ENCODE results near the gene SKI.

The SKI gene

DNA sequence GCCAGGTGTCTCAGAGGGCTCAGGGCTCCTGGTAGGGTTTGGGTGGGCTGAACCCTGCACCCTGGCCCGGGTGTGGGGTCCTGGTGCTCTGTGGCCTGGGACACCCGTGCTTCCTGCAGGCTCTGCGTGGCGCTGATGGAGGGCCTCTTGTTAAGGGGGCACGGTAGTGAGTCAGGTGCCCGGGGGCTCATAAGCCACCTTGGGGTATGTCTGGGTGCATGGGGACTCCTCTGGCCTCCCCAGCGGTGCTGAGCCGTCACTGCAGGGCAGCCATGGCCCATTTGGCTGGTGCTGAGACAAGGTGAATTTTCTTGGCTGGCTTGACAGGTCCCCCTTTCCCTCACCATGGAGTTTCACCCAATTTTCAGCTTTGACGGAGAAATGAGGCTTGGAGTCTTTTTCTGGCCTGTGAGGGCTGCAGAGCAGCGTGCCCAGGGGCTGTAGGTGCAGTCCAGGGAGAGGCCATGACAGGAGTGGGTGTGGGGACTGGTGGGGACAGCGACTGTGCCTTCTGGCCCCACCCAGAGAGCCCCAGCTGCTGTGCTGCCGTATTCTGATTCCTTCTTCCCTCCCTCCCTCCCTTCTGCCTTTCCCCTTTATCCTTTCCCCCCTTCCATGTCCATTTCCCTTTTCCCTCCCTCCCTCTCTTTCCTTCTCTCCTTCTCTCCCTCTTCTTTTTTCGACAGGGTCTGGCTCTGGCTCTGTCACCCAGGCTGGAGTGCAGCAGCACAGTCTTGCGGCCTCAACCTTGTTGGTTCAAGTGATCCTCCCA, 40.4 kb downstream of the SKI start:
- no peak overlapping the region for H3K27ac ChIP-seq (ENCODE audit: low read depth, low read length, severe bottlenecking)
- H3K4me1 ChIP-seq (ENCODE audit: control insufficient read depth, insufficient read depth, low read length, poor library complexity, severe bottlenecking): peaks cover 40% of the 10 kb centered on the region

DNA sequence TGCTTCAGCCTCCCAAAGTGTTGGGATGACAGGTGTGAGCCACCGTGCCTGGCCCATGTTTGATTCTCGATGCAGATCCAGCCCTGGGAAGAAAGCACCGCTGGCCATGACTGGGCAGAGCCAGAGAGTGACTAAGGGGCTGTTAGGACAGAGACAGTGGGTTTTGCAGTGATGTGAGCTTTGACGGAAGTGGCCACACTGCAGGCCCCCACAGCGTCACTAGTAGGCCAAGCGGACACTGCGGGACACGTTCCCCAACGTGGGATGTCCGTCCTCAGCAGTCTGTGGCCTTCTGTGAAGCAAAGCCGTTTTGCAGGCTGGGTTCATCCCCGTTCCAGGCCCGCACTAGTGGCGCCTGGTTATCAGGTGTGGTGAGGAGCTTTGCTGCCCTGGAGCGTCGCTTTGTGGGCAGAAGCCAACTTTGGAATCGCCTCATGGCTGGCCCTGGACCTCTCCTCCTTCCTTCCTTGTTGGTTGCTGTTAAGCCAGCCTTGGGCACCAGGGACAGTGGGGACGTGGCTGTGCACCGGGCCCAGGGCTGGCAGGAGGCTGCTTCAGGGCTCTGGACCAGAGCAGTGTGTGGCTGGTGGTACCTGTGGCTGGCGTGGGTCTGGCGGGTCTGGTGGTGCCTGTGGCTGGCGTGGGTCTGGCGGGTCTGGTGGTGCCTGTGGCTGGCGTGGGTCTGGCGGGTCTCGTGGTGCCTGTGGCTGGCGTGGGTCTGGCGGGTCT, 41.2 kb downstream of the SKI start:
- peaks cover 27% of the 10 kb centered on the region for H3K36me3 ChIP-seq (ENCODE audit: control insufficient read depth, insufficient read depth, low read length)
- 94 to 97% methylated on average over 17 to 20 of the region's 28 CpGs for WGBS, 2 experiments (ENCODE audit: insufficient coverage in 2 of 2)
- peaks cover 40% of the 10 kb centered on the region for H3K4me1 ChIP-seq (ENCODE audit: control insufficient read depth, insufficient read depth, low read length, poor library complexity, severe bottlenecking)
- no peak overlapping the region for H3K27ac ChIP-seq (ENCODE audit: low read depth, low read length, severe bottlenecking)
- H3K9me3 ChIP-seq (ENCODE audit: control insufficient read depth, low read length): no peaks in the 10 kb centered on the region
- no peak overlapping the region for H3K4me3 ChIP-seq (ENCODE audit: extremely low read depth, insufficient read depth, low read length, poor library complexity, severe bottlenecking)

More for the DNA sequence above, 40.4 kb downstream of the SKI start:
- 91 to 96% methylated on average over 6 to 11 of the region's 14 CpGs for WGBS, 2 experiments (ENCODE audit: insufficient coverage in 2 of 2)
- H3K9me3 ChIP-seq (ENCODE audit: control insufficient read depth, low read length): no peaks in the 10 kb centered on the region
- no peak overlapping the region for H3K4me3 ChIP-seq (ENCODE audit: extremely low read depth, insufficient read depth, low read length, poor library complexity, severe bottlenecking)
- H3K36me3 ChIP-seq (ENCODE audit: control insufficient read depth, insufficient read depth, low read length): peaks cover 18% of the 10 kb centered on the region

DNA sequence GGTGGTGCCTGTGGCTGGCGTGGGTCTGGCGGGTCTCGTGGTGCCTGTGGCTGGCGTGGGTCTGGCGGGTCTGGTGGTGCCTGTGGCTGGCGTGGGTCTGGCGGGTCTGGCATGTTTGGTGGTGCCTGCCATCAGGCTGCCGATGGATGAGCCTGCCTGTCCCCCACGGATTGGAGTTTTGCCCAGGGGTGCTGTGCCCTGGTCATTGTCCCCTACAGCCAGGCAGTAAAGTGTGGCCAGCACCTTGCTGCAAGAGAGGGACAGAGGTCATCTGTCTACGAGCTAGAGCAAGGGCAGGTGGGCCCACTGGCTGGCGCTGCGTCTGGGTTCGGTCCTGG, 41.8 kb downstream of the SKI start:
- WGBS, 2 experiments (ENCODE audit: insufficient coverage in 2 of 2): 97% methylated on average over 9 to 10 of the region's 13 CpGs

DNA sequence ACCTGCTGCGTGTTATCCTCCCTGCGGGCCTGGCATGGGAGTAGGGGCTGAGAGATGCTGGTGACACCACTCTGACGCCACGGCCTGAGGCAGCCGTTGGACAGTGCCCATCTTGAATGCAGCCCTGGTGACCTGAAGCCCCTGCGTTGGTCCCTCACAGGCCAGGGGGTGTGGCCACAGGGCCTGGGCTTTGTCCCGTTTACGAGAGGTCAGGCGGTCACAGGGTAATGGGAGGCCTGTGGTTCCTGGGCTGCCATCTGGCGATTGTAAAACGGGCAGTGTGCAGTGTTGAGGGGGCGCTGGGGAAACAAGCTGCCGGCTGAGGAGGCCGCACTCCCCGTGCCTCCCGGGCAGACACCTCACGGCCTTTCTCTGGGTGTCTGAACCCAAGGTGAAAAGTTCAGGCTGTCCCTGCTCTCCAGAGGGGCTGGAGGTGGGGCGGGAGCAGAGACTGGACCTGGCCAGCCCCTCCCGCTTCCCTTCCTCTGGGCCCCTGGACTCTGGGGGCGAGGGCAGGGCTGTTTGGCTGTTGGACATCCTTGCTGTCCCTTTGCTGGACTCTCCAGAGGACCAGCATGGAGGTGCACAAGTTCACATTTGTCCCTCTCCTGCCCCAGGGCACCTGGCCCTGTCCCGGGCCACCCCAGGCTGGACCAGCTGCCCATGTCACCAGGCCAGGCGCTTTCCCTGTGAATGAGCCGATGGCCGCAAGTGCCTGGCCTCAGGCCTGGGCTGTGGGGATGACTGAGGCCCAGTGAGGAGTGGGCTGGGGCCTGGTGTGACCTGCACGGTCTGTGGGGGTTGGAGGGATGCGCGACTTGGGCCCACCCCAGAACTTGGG, 42.4 kb downstream of the SKI start:
- H3K4me3 ChIP-seq (ENCODE audit: extremely low read depth, insufficient read depth, low read length, poor library complexity, severe bottlenecking): no peak overlapping the region
- H3K27ac ChIP-seq (ENCODE audit: low read depth, low read length, severe bottlenecking): peak overlapping the region; percentile 79
- no peaks in the 10 kb centered on the region for H3K9me3 ChIP-seq (ENCODE audit: control insufficient read depth, low read length)
- peaks cover 44% of the 10 kb centered on the region for H3K4me1 ChIP-seq (ENCODE audit: control insufficient read depth, insufficient read depth, low read length, poor library complexity, severe bottlenecking)
- peaks cover 36% of the 10 kb centered on the region for H3K36me3 ChIP-seq (ENCODE audit: control insufficient read depth, insufficient read depth, low read length)
- 82 to 89% methylated on average over 22 to 25 of the region's 27 CpGs for WGBS, 2 experiments (ENCODE audit: insufficient coverage in 2 of 2)

More for the DNA sequence above, 41.8 kb downstream of the SKI start:
- Histone ChIP-seq H3K27ac (ENCODE audit: low read depth, low read length, severe bottlenecking) (peak overlapping the region; percentile 79), H3K36me3 (ENCODE audit: control insufficient read depth, insufficient read depth, low read length) (peaks cover 31% of the 10 kb centered on the region), H3K4me3 (ENCODE audit: extremely low read depth, insufficient read depth, low read length, poor library complexity, severe bottlenecking) (no peak overlapping the region), H3K9me3 (ENCODE audit: control insufficient read depth, low read length) (no peaks in the 10 kb centered on the region), H3K4me1 (ENCODE audit: control insufficient read depth, insufficient read depth, low read length, poor library complexity, severe bottlenecking) (peaks cover 42% of the 10 kb centered on the region)

DNA sequence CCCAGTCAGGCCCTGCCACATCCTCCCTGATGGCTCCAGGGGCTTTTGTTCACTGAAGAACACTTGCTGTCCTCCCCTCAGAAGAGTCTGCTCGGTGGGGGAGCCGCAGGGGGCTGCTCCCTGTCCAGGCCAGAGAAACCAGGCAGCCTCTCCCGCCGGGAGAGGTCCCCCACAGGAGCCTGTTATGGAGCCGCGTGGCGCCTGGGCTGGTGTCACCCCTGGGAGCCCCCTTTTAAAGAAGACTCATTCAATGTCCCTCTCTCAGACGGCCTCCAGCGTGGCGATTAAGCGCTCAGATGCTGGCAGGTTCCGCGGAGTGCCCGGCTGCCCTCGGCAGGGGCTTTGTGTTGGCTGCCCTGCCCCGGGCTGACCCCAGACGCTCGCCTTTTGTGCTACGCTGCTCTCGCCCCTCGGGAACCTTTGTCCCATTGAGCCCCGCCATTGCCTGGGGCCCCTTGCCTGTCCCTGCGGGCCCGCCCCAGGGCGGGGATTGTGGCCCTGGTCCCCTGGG, 43.1 kb downstream of the SKI start:
- Histone ChIP-seq H3K27ac (ENCODE audit: low read depth, low read length, severe bottlenecking) (peak overlapping the region; percentile 79), H3K9me3 (ENCODE audit: control insufficient read depth, low read length) (no peaks in the 10 kb centered on the region), H3K4me1 (ENCODE audit: control insufficient read depth, insufficient read depth, low read length, poor library complexity, severe bottlenecking) (peaks cover 41% of the 10 kb centered on the region), H3K4me3 (ENCODE audit: extremely low read depth, insufficient read depth, low read length, poor library complexity, severe bottlenecking) (no peak overlapping the region), H3K36me3 (ENCODE audit: control insufficient read depth, insufficient read depth, low read length) (peaks cover 42% of the 10 kb centered on the region)
- WGBS, 2 experiments (ENCODE audit: insufficient coverage in 2 of 2): 70 to 74% methylated on average over 17 to 21 of the region's 25 CpGs

DNA sequence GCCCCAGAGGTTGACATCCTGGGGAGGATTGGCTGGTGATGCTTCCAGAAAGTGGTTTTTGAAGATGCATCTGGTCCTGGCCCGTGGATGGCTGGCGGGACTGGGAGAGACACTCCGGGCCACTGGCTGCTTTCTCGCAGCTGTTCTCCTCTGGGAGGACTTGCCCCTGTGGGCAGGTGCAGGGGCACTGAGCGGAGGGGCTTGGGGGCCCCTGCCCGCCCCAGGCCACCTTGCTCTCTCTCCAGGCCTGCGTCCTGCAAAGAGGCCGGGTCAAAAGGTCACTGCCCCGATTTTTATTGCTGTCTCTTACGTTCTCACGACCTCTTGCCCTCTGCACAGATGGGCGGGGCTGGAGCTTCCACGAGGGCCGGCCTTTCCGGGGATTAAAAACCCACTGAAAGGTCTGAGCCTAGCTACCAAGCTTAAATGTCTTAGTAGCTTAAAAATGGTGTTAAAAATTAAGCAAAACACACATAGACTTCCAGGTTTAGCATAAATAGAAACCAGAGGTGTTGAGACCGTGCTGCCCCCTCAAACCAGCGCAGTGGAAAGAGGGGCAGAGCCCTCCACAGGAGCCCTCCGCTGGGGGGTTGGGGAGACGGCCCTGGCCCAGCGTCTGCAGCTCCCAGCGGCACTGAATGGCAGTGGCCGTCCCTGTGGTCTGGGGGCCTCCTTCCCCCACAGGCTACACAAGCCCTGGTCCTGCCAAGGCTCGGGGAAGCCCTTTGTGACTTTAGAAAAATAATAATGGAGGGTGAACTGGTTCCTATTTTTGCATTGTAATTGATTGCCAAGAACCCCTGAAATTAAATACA, 43.9 kb downstream of the SKI start:
- Histone ChIP-seq H3K36me3 (ENCODE audit: control insufficient read depth, insufficient read depth, low read length) (peaks cover 44% of the 10 kb centered on the region), H3K4me3 (ENCODE audit: extremely low read depth, insufficient read depth, low read length, poor library complexity, severe bottlenecking) (no peak overlapping the region), H3K27ac (ENCODE audit: low read depth, low read length, severe bottlenecking) (peak overlapping the region; percentile 79), H3K9me3 (ENCODE audit: control insufficient read depth, low read length) (no peaks in the 10 kb centered on the region), H3K4me1 (ENCODE audit: control insufficient read depth, insufficient read depth, low read length, poor library complexity, severe bottlenecking) (peaks cover 46% of the 10 kb centered on the region)
- 66 to 76% methylated on average over 13 to 15 of the region's 23 CpGs for WGBS, 2 experiments (ENCODE audit: insufficient coverage in 2 of 2)

DNA sequence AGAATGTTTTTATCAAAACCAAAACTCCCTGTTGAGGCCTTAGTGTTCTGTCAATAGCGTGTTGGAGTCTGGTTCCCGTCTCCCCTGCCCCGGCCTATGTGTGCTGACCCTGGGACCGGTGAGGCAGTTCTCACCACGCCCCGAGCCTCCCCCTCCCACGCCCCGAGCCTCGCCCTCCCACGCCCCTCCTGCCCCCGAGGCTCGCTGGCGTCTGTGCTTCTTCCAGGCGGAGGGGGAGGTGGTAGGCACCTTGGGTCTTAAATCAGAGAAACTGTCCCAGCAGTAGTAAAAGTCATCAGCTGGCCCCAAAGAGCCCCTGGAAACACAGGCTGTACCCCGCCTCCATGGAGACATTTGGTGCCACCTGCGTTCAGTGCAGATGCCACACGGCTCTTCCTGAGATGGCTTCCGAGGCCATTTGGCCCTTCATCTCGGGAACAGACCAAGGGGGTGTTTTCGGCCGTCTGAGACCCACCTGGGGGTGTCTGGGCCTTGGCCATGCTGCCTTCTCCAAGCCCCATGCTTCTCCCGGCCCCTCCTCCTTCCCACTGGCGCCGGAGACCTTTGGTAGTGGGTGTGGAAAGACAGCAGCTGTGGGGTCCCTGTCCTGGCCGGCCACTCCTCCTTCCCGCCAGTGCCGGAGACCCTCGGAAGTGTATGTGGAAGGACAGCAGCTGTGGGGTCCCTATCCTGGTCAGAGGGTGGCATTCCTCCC, 44.7 kb downstream of the SKI start:
- peaks cover 43% of the 10 kb centered on the region for H3K36me3 ChIP-seq (ENCODE audit: control insufficient read depth, insufficient read depth, low read length)
- peak overlapping the region; percentile 79 for H3K27ac ChIP-seq (ENCODE audit: low read depth, low read length, severe bottlenecking)
- H3K4me1 ChIP-seq (ENCODE audit: control insufficient read depth, insufficient read depth, low read length, poor library complexity, severe bottlenecking): peaks cover 51% of the 10 kb centered on the region
- WGBS, 2 experiments (ENCODE audit: insufficient coverage in 2 of 2): 91 to 95% methylated on average over 16 to 20 of the region's 28 CpGs
- no peaks in the 10 kb centered on the region for H3K9me3 ChIP-seq (ENCODE audit: control insufficient read depth, low read length)
- H3K4me3 ChIP-seq (ENCODE audit: extremely low read depth, insufficient read depth, low read length, poor library complexity, severe bottlenecking): no peak overlapping the region

DNA sequence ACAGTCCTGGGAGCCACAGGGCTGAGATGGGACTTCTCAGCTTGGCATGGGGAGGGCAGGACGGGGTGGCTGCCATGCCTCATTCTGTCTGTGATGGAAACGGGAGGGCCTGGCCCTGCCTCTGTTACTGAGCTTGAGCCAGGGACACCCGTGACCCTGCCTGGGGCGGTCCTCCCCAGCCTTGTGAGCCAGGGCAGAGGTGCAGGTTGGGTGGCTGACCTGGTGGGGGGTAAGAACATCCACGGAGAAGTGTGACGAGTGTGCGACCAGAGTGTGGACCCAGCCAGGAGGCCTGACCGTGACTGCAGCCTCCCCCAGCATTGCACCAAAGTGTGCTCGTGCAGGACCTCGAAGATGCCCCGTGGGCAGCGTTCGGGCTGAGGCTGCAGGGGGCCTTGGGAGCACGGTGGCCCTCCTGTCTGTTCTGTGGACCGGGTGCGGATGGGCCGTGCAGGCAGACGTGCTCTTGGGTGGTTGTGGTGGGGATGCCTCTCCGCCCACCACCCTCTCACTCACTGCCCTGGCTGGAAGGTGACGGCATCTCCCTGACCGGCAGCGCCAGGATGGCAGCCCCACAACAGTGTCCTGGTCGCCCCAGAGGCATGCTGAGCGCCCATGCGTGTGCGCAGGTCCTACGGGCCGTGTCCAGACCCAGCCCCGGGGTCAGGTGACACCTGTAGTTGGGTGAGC, 45.4 kb downstream of the SKI start:
- no peak overlapping the region for H3K4me3 ChIP-seq (ENCODE audit: extremely low read depth, insufficient read depth, low read length, poor library complexity, severe bottlenecking)
- H3K9me3 ChIP-seq (ENCODE audit: control insufficient read depth, low read length): no peaks in the 10 kb centered on the region
- H3K4me1 ChIP-seq (ENCODE audit: control insufficient read depth, insufficient read depth, low read length, poor library complexity, severe bottlenecking): peaks cover 58% of the 10 kb centered on the region
- WGBS, 2 experiments (ENCODE audit: insufficient coverage in 2 of 2): 96 to 98% methylated on average over 27 to 29 of the region's 29 CpGs
- H3K27ac ChIP-seq (ENCODE audit: low read depth, low read length, severe bottlenecking): peak overlapping the region; percentile 2
- H3K36me3 ChIP-seq (ENCODE audit: control insufficient read depth, insufficient read depth, low read length): peaks cover 42% of the 10 kb centered on the region

DNA sequence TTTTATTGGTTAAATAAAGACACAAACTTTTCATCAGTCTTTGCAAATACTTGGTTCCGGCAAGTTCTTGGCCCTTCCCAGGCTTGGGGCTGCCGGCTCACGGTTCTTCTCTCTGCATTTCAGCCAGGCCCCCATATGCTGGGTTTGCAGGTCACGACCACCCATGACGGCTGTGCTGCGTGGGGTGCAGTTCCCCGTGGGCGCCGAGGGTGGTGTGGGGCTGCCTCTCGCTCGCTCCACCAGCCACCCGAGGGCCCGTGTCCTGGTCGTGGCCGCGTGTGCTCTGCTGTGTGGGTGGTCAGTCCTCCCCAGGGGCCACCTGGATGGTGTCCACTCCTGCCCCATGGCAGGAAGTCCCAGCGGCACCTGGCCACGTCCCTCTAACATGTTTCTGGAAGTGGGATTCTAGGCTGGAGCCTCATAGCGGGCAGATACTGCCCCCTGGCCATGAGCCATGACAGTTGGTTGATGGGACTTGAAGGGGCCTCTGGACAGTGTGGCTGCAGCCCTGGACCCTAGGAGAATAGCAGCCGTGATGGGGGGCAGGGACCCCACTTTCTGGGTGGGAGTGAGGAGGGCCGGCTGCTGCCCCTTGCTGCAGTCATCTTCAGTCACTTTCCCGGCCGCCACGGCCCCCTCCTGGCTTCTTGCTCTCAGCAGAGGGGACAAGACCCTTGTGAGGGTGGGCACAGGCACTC, 46.3 kb downstream of the SKI start:
- H3K27ac ChIP-seq (ENCODE audit: low read depth, low read length, severe bottlenecking): no peak overlapping the region
- WGBS, 2 experiments (ENCODE audit: insufficient coverage in 2 of 2): 96 to 99% methylated on average over 16 to 24 of the region's 24 CpGs
- H3K4me3 ChIP-seq (ENCODE audit: extremely low read depth, insufficient read depth, low read length, poor library complexity, severe bottlenecking): no peak overlapping the region
- H3K36me3 ChIP-seq (ENCODE audit: control insufficient read depth, insufficient read depth, low read length): peaks cover 42% of the 10 kb centered on the region
- peaks cover 63% of the 10 kb centered on the region for H3K4me1 ChIP-seq (ENCODE audit: control insufficient read depth, insufficient read depth, low read length, poor library complexity, severe bottlenecking)
- no peaks in the 10 kb centered on the region for H3K9me3 ChIP-seq (ENCODE audit: control insufficient read depth, low read length)

Measured in mesodermal cell (in vitro differentiated cells).